Measurements from ENCODE around the gene PNPLA7. TPM values are rescaled to one million over a fixed set of nuclear protein-coding genes. Genes with fewer than 3 reads are reported as not detected.

PNPLA7 gene
- total and polyA plus RNA-seq, 2 of the 13 experiments (the other 11 are each of a cell fraction or from before 2014, with no cell fraction given) = 0.42 to 1.5 TPM

DNA sequence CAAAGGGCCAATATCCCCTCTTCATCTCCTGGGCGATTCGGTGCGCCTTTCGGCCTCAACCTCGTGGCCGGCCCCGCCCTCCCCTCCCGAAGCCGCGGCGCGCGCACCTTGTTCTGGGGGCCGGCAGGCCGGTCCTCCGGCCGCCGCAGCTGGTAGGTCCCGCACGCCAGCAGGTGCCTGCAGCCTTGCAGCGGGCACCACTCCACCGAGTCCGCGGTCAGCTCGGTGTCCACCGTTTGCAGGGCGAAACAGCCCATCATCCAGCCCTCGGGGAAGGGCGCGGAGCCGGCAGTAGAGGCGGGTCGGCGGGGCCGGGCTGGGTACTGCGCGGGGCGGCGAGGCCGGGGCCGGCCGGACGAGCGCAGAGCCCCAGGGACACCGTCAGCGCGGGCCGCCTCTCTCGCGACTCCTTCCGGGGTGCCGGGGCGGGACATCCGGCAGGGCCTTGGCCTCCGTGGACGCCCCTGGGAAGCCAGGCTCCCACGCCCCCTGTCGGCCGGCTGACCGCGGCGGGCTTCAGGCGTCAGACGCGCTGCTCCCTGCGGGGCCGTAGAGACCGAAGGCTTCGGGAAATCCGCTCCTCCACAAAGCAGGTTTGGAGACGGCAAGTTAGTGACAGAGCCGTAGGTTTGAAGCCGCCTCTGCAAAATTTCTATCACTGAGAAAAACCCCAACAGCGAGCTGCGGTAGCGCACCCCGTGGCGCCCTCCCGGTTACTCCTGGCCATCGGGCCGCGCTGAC, 28.5 kb upstream of the PNPLA7 start, which contains the start of gene DPH7 (continued):
- TF ChIP-seq, protein P1, sequence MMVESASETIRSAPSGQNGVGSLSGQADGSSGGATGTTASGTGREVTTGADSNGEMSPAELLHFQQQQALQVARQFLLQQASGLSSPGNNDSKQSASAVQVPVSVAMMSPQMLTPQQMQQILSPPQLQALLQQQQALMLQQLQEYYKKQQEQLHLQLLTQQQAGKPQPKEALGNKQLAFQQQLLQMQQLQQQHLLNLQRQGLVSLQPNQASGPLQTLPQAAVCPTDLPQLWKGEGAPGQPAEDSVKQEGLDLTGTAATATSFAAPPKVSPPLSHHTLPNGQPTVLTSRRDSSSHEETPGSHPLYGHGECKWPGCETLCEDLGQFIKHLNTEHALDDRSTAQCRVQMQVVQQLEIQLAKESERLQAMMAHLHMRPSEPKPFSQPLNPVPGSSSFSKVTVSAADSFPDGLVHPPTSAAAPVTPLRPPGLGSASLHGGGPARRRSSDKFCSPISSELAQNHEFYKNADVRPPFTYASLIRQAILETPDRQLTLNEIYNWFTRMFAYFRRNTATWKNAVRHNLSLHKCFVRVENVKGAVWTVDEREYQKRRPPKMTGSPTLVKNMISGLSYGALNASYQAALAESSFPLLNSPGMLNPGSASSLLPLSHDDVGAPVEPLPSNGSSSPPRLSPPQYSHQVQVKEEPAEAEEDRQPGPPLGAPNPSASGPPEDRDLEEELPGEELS (CRISPR knock-in tag; IDR thresholded peaks at IDR 0.05) = 0 out of 2 replicates have a peak, but pooled peaks have one; percentile 11
- TF ChIP-seq RERE (CRISPR knock-in tag; IDR thresholded peaks at IDR 0.05; ENCODE audit: low read depth) (0 out of 2 replicates have a peak, but pooled peaks have one; percentile 15), ZNF703 (CRISPR knock-in tag; IDR thresholded peaks at IDR 0.05; ENCODE audit: borderline replicate concordance) (no peak), ZNF614 (CRISPR knock-in tag; IDR thresholded peaks at IDR 0.05; ENCODE audit: borderline replicate concordance) (peak; percentile 39; the same call in 1 of the 2 replicates), ATAD3A (CRISPR knock-in tag; IDR thresholded peaks at IDR 0.05) (no peak), ZNF646 (CRISPR knock-in tag; IDR thresholded peaks at IDR 0.05) (no peak), ZBTB7A (CRISPR knock-in tag; IDR thresholded peaks at IDR 0.05) (no peak), KLF6 (CRISPR knock-in tag; IDR thresholded peaks at IDR 0.05) (peak; percentile 80), ZBTB20 (CRISPR knock-in tag; IDR thresholded peaks at IDR 0.05; ENCODE audit: borderline replicate concordance, low read depth) (no peak; the same call in 1 of the 2 replicates), SMAD3 (CRISPR knock-in tag; IDR thresholded peaks at IDR 0.05) (peak; percentile 56; the same call in 1 of the 2 replicates), ZNF737 (CRISPR knock-in tag; IDR thresholded peaks at IDR 0.05; ENCODE audit: borderline replicate concordance) (0 out of 2 replicates have a peak, but pooled peaks have one; percentile 6), ZNF691 (CRISPR knock-in tag; IDR thresholded peaks at IDR 0.05; ENCODE audit: borderline replicate concordance, low read depth) (no peak; the same call in none of the 2 replicates), HNRNPK (IDR thresholded peaks at IDR 0.05; ENCODE audit: low read depth, low read length, poor library complexity, severe bottlenecking) (peak; percentile 49)

Measured in HepG2 (cell line).